Vein endothelial cell (primary cell): ENCODE data around the gene FBXL5. TPM values are rescaled to one million over a fixed set of nuclear protein-coding genes. Genes with fewer than 3 reads are reported as not detected.

ENCODE experiments used
- total RNA-seq: library from RNA; depleted of rRNA; stranded (reverse); fragments of >200 nt; gene quantifications from 2 replicates; pipeline ENCODE4 v1.2.3, GENCODE V29; 2012

The FBXL5 gene
- total RNA-seq: 63.4 and 75.6 TPM in 2 replicates

GRCh38 chr4:15655223-15656037, at the start of gene FBXL5:
Gene FBXL5 (minus strand): TSS chr4:15655357. CDS start chr4:15655287, 70 bp downstream.

GRCh38 chr4:15702941-15703403, 47.8 kb upstream of the FBXL5 start, which contains the start of gene BST1:
Gene BST1 (plus strand): TSS chr4:15703065. CDS start chr4:15703145, 80 bp downstream.

GRCh38 chr4:15681372-15682241, 26.4 kb upstream of the FBXL5 start, which contains the start of gene FAM200B:
Gene FAM200B (plus strand): TSS chr4:15681827. CDS start chr4:15686978, 5,151 bp downstream.

Other genes starting within 250 kb of the FBXL5 start
- gene C1QTNF7, start 227.3 kb downstream of the FBXL5 start, total RNA-seq: not detected in 2 replicates
- gene CC2D2A, start 185.5 kb downstream of the FBXL5 start, total RNA-seq: 16.3 and 24.7 TPM in 2 replicates
- 23.8 and 37.4 TPM in 2 replicates for gene FAM200B, start 26.5 kb upstream of the FBXL5 start, total RNA-seq
- 22.0 and 49.3 TPM in 2 replicates for gene BST1, start 47.7 kb upstream of the FBXL5 start, total RNA-seq
- 0.48 and 0.98 TPM in 2 replicates for gene CD38, start 123.0 kb upstream of the FBXL5 start, total RNA-seq